PC-3 (cell line): Measurements from ENCODE around the gene KIF2A.

Source experiments
- EZH2 ChIP-seq: fragments of 300-600 bp; sonication (generic); IDR thresholded peaks from one replicate; pipeline ENCODE4 v1.6.1; 2017; ENCODE audit warnings: antibody characterized with exemption, mild to moderate bottlenecking, low read length; ENCODE audit not compliant: unreplicated experiment
- TF ChIP-seq, protein P1 (sequence below): fragments of 300-600 bp; sonication (generic); conservative IDR thresholded peaks from 2 replicates; pipeline ENCODE4 v1.5.1; 2017; ENCODE audit warnings: antibody characterized with exemption, low read depth, mild to moderate bottlenecking, low read length

DNA sequence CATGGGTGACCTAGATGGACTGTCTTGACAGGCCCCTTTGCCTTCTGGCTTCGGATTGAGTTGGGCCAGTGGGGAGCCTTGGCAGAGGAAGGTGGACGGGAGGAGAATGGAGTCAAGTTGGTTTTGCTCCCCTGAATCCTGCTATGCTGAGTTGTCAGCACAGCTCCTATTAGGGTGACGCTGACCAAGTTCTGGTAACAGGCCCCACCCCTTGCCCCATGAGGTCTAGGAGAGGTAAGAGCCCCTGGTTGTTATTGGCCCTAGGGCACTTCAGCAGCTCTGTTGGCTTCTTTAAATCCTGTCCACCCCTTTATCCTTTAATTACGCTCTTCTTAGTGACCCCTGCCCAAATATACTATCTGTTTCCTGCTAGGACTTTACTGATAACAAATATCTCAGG, 39.4 kb upstream of the KIF2A start:
- TF ChIP-seq EZH2 = no peak
- TF ChIP-seq, protein P1, sequence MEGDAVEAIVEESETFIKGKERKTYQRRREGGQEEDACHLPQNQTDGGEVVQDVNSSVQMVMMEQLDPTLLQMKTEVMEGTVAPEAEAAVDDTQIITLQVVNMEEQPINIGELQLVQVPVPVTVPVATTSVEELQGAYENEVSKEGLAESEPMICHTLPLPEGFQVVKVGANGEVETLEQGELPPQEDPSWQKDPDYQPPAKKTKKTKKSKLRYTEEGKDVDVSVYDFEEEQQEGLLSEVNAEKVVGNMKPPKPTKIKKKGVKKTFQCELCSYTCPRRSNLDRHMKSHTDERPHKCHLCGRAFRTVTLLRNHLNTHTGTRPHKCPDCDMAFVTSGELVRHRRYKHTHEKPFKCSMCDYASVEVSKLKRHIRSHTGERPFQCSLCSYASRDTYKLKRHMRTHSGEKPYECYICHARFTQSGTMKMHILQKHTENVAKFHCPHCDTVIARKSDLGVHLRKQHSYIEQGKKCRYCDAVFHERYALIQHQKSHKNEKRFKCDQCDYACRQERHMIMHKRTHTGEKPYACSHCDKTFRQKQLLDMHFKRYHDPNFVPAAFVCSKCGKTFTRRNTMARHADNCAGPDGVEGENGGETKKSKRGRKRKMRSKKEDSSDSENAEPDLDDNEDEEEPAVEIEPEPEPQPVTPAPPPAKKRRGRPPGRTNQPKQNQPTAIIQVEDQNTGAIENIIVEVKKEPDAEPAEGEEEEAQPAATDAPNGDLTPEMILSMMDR = no peak
